GM21576 (cell line): ENCODE data around the gene CRTC1.

Experiments
- ATAC-seq: cut with Tn5 transposase; IDR thresholded peaks from one replicate; pipeline ENCODE4 v1.9.1; 2021; ENCODE audit warnings: mild to moderate bottlenecking, moderate library complexity; ENCODE audit not compliant: unreplicated experiment

CRTC1 gene

DNA sequence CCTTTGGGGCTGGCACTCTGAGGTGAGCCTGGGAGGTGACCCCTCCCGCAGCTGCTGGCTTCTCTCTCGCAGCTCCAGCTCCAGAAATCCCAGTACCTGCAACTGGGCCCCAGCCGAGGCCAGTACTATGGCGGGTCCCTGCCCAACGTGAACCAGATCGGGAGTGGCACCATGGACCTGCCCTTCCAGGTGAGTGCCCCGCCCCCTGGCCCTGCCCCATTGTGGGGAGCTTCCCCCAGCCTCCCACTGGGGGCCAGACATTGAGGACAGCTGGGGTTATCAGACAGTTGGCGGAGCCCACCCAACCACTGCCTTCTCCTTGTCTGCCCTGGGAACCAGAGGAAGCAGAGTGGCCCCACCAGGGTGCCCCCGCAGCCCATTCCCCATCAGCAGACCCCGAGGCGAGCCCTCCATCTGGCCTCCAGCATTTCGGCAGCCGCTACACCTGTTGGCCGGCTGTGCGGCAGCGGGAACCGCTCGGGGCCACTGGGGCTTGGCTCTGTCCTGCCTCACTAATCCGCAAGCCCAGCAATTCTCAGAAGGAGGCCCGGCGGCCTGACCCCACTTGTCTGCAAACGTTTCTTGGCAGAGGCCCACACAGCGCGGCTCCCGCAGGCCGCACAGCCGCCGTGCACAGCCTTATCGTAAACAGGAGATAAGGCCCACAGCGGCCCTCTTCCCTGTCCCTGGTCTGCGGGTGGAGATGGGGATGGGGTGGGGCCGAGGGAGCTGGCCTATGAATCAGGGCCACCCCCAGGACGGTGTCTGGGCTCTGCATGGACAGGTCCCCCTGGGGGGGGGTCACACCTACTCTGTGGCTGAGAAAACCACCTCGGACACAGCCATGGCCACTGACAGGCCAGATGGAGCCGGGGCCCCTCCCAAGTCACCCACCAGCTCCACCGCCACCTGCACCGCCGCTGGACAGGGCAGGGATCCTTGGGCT lies 59.6 kb downstream of the CRTC1 start:
- no peak for ATAC-seq

DNA sequence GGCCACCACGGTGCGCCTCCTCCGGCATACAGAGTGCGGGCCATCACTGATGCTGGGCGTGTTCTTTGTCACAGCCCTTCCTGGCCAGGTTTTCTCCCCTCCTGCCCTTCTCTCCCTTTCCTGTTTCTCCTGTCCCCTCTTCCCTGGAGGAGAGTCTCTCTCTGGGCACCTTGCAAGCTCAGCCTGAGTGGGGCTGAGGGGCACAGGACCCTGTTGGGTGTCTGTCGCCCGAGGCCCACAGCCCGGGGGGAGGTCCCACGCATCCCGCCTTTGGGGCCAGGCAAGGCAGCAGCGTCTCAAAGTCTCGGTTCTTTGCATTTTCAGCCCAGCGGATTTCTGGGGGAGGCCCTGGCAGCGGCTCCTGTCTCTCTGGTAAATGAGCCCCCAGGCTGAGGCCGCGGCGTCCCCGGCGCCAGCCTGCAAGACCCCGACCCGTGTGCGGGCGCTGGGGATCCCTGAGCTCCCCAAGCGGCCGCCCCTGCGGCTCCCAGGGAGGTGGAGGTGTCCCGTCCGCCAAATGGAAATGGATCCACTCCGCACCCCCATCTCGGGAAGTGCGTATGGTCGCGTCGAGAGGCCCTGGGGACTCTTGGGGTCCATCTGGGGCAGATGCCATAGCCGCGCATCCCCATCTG lies 60.4 kb downstream of the CRTC1 start:
- no peak for ATAC-seq

DNA sequence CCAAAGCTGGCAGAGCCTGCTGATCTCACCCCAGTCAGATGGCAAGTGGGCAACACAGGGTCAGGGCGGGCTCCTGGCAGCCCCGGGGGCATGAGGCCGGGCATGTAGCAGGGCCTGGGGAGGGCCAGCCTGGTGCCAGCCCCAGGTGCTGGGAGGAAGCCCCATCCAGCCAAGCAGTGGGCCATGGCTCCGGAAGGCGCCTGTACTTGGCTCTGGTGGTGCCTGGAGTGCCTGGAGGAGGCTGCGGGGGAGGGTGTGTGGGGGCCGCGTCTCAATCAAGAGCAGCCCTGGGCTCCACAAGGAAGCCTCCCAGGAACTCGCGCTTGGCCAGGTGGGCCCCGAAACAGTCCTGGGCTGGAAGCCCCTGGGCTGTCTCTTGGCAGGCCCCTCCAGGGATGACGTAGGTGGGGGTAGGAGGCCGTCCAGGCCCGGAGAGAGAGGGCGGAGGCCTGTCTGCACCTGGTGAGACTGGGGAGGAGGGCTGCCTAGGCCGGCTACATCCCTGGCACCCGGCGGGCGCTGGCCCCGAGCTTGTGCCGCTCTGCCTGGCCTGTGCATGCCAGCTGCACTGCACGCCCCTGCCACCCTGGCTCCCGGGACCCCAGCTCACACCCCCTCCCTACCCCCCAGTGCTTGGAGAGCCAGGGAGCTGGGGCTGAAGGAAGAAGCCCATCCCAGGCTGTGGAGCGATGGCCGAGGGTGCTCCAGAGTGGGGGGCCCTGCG lies 61.7 kb downstream of the CRTC1 start:
- ATAC-seq: no peak

DNA sequence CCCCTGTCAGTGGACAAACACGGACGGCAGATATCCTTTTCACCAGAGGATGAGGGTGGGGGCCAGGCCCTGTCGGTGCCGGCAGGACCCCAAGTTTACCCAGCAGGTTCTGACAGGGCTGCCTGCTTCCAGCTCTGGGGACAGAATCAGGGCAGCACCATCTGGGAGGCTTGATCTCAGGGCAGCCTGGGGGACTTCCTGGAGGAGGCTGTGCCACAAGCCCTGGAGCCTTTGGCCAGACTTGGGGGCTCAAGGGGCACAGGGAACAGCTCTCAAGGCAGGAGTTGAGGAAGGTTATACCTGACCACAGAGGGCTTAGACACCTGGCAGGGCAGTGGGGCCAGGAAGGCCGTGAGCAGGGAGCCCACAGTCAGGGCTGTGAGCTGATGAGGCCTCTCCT lies 62.5 kb downstream of the CRTC1 start:
- ATAC-seq: no peak

DNA sequence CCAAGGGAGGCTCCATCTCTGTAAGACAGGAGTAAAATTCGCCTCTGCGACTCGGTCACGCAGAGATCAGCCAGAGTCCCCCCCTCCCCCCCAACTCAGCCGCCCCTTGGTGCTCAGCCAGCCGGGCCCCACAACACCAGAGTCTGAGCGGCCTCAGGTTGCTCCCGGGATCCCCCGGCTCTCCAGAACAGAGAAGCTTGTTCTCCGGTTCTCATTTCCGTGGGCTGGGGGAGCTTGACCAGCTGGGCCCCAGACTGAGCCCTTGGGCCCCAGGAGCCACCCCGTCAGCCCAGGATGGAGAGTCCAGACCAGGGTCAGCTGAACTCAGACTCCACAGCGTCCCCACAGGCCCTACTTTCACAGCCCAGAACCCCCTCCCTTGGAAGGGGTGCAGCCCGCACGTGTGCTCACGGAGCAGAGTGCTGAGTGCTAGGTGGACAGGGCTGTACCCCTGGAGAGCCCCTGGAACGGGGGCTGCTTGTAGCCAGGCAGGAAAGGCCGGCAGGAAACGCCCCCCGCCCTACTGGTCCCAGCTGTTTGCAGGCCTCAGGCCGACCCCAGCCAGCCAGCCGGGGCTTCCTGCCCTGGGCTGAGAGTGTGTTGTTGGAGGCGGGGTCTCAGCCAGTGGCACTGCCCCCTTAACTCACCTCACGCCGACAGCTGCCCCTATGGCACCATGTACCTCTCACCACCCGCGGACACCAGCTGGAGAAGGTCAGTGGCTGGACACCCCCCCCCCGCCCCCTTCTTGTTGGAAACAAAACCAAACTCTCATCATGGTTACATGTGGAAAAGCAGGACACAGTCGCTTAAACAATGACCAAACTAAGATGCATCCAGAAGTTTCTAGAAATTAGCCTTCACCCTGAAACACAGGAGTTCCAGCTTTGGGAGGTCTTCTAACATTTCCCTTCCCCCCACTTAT lies 63.2 kb downstream of the CRTC1 start:
- ATAC-seq: no peak

DNA sequence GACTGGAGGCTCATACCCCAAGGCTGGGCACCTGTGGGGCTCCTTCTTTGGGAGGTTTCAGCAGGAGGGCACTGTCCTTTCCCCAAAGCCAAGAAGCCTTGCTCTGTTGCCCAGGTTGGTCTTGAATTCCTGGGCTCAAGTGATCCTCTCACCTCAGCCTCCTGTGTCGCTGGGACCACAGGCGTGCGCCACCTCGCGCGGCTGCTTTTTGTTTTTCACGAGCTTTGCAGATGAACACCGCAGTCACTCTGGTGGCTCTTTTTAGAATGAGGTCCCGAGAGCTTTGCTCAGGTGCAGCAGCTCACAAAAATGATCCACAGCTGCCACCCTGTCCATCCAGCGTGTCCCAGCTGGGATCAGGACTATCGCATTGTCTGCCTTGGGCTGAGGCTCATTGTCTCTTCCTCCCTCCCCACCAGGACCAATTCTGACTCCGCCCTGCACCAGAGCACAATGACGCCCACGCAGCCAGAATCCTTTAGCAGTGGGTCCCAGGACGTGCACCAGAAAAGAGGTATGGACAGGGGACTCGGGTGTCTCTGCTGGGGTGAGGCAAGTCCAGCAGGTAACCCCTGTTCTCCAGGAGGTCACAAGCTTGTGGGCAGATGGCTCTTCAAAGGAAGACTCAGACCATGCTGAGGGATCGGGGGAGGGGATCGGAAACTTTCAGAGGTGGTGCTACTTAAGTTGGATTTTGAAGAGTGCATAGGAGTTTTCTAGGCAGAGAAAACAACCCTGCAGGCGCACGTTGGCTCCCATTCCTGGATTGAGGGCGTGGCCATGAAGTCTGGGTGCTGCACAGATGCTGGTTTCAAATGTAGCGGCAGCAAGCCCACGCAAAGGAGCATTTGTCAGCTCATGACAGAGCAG lies 66.1 kb downstream of the CRTC1 start:
- ATAC-seq: no peak

DNA sequence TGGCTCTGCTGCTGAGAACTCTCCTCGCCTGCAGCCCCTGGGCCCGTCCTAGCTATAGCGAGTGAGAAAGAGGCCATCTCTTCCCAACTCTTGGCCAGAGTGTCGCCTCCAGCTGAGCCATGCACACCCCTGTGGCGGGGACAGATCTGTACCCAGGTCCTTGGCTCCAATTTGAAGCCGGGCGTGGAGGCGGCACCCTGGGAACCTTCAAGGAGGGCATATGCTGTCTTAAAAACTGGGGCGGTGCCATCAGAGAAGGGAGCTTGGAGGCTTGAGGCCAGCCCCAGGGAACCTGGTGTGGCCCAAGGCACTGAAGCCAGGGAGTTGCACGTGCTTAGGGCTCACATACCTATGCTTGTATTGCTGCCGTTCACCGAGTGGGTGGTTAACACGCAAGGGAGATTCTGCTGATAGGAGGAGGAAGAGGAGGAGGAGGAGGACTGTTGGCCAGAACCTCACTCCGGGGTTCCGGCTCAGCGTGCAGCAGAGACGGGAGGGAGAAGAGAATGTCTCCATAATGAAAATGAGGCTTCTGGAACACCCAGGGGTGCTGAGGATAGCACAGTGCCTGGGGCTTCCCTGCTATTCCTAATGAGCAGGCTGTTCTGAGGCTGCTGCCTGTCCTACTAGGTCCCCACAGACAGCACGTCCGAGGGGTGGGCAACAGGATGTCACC lies 67.0 kb downstream of the CRTC1 start:
- no peak for ATAC-seq

DNA sequence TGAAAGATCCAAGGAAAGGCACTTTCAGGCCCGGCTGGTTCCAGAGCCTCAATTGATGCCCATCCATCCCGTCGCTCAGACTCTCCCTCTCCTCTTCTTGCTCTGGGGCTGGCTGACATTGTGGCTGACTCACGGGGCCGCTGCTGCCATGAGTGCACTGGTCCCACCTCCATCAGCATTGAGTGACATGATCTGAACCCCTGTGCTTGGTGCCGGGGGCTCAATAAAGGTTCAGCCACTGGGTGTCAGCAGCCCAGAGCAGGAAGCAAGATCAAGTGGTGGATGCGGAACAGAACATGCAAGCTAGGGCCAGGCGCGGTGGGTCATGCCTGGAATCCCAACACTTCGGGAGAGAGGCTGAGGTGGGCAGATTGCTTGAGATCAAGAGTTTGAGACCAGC lies 68.1 kb downstream of the CRTC1 start:
- ATAC-seq: no peak

DNA sequence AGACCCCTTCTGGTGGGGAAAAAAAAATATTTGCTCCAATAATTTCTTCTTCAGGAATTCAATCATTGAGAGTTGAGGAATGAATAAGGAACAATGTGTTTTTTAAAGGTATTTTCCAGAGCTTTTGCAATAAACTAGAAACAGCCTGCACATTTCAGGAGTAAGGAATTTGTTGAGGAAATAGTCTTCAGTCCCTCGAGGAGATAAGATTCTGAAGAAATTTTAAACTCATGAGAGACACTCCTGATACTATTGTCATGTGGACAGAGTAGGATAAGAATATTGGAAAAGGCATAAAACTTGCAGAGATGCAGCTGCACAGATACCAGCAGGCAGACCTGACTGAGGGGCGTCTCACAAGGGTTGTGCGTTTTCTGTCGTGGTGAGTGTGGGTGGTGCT lies 71.0 kb downstream of the CRTC1 start:
- no peak for ATAC-seq

DNA sequence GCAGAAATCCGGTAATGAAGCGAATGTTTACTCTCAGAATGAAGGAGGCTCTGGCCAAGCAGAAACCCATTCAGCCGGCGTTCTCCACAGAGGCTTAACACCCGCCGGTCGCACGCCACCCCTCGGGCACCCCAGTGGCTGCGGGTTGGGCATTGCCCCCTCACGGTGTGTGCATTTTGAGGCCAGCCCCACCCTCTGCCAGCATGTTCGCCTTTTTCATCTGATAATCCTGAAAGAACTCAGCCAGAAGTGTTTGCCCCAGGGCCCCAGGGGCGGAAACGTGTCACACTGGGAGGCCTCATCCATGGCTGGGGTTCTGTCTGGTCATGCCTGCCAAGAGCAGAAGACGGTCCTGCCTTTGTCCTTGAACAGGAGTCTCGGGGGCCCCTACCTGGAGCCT lies 73.4 kb downstream of the CRTC1 start:
- no peak for ATAC-seq

DNA sequence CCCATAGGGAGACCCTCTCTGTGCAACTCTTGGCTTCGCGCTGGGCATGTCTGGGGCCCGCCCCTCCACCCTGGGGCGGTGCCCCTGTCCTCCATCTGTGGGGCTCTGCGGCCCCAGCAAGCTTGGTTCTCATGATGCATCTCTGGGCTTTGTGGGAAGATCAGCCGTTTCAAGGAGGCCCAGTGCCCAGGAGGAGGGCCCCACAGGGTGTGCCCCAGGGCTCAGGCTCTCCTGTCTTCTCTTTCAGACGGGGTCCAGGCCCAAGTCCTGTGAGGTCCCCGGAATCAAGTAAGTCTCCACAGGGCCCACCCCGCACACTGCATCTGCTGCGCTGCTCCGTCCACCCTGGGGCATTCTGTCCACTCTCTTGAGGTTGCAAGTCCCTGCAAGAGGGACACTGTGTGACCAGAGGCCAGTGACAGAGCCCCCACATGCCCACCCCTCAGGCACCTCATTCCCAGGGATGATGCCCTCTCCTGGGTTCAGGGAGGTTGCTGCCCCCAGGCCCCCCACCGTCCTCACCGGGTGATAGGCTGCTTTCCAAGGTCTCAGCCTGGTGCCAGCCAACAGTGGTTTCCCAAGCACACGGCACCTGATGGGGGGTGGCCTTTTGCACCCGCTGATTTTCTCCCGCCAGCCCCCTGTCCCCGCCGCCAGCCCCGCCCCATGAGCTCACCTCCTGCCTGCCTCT lies 76.0 kb downstream of the CRTC1 start:
- no peak for ATAC-seq

DNA sequence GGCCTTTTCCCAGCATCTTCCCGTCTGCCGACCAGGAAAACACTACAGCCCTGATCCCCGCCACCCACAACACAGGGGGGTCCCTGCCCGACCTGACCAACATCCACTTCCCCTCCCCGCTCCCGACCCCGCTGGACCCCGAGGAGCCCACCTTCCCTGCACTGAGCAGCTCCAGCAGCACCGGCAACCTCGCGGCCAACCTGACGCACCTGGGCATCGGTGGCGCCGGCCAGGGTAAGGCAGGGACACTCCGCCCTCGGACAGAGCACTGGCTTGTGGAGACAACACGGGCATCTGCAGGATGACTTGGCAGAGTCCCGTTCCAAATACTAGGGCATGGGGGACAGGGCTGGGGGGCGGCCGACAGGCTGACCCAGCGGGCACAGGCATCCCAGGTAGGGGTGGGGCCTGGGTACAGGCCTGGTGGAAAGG lies 76.5 kb downstream of the CRTC1 start:
- no peak for ATAC-seq

DNA sequence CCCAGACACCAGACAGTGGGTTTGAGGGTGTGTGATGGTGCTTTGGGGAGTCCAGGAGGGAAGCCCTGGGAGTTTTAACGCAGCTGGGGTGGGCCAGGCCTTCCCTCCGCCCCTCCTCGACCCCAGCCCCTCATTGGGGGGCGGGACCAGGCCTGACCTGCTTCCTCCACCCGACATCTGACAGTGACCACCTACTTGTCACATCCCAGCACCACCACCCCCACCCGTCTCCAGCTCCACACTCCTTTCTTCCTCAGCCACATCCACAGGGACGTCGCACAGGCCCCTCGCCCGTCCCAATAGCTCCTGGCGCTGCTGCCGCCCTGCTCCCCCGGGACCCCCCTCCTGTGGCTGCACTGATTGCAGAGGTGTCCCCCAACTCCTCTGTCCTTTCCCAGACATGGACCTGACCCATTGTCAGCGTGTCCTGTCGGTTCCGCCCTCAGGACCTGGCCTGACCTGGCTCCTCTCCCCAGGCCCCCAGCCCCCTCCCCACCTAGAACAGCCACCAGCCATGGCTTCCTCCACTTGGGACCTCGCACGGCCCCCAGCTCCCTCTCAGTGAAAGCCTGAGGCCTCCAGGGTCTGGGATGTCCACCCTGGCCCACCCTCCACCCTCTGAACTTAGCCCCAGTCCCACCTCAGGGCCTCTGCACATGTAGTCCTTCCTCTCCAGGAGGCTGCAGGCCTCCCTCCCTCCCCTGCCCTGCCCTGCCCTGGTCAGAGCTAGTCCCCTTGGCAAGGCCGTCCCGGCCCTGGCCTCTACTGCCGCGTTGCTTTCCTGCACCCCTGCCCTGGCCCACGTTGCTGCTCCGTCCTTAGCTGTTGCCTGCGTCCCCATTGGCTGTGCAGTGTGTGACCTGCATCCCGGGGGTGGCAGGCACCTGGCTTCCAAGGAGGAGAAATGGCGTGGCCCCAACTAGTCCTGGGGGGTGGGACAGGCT lies 77.2 kb downstream of the CRTC1 start:
- no peak for ATAC-seq

DNA sequence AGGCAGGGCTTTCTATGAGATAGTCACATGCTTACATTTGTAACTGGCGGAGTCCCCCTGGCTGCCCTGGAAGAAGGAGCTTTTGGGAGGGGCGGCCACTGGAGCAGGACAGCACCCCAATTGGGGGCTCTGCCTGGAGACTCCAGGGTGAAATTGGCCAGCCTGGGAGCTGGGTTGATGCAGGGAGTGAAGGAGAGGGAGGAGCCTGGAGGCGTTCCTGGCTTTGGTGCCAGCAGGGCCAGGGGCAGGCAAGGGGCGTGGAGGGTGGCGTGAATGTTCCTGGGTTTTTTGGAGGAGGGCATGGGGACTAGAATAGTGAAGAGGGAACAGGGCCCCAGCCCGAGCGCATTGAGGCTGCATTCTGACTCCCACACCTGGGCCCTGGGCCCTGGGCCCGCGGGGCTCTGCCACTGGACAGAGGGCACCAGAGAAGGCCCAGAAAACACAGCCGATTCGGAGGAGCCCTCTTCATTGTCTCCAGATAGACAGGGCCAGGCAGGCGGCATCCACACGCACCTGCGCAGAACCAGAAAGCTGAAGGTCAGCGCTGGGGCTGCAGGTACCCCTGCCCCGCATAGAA lies 78.1 kb downstream of the CRTC1 start:
- ATAC-seq: no peak

DNA sequence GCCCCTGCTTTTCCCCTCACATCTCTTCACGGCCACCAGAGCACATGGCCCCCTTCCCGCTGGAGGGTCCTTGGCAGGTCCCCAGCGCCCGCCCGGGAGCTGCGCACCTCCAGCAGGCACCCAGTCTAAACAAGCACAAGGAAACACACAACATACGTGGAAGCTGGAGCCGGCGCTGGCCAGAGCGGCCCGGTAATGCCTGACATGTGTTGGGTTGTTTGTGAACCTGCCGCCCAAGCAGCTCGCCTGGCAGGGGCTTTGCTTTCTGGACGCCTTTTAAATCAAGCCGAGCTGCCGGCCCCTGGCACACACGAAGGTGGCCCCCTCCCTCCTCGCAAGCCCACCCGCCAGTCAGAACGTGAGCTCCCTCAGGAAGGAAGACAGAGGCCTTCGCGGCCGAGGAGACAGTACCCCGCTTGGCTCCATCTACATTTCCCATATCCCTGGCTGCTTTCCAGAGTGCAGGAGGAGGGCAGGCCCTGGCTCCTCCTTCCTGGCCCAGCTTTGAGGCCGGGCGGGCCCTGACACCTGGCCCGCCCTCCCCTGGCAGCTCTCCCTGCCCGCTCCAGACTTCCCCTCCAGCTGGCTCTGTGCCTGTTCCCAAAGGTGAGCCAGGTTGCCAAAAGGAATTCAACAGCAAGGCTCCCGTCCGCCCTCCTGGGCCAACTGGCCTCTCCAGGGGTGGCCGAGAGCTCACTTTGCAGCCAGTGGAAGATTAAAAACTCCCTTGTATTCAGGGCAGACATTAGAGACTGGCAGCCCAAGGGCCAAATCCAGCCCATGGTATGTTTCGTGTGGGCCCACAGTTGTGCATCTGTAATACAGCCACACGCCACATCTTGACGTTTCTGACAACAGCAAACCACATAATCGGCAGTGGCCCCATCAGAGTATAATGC lies 78.9 kb downstream of the CRTC1 start:
- ATAC-seq: no peak
